Spinal cord (tissue), 10 donors: Measurements from ENCODE around the gene SLC37A2. TPM values are rescaled to one million over a fixed set of nuclear protein-coding genes. Genes with fewer than 3 reads are reported as not detected.
A peak's percentile ranks its signal among the peaks of the same experiment; 100 is the strongest.

Experiments
- DNase-seq, 6 donors: peaks; one replicate each; pipeline versions ENCODE4 v3.0.0 to v3.0.0-alpha.2; 2013 to 2015; ENCODE audit warnings: low spot score in 6 of 6, low read depth in 4 of 6
- H3K27ac ChIP-seq: one replicate; pipeline ENCODE4 v1.5.1; 2013; ENCODE audit warnings: low read depth, low read length, control low read depth
- H3K27me3 ChIP-seq: one replicate; pipeline ENCODE4 v1.6.1; 2013; ENCODE audit warnings: low read length; ENCODE audit not compliant: control insufficient read depth, insufficient read depth
- H3K36me3 ChIP-seq: one replicate; pipeline ENCODE4 v1.6.1; 2013; ENCODE audit warnings: low read length; ENCODE audit not compliant: control insufficient read depth, insufficient read depth
- H3K4me1 ChIP-seq: one replicate; pipeline ENCODE4 v1.6.1; 2013; ENCODE audit warnings: low read length; ENCODE audit not compliant: control insufficient read depth, insufficient read depth
- H3K4me3 ChIP-seq: one replicate; pipeline ENCODE4 v1.5.1; 2013; ENCODE audit warnings: low read depth, low read length, control low read depth
- H3K9me3 ChIP-seq: one replicate; pipeline ENCODE4 v1.6.1; 2013; ENCODE audit warnings: low read length; ENCODE audit not compliant: control insufficient read depth, insufficient read depth
- WGBS: methylation state at CpG from one replicate; pipeline ENCODE4 v1.1.5; 2013; ENCODE audit warnings: missing lambda C conversion rate; ENCODE audit not compliant: insufficient coverage; 5-methylcytosine and 5-hydroxymethylcytosine counted together
- polyA plus RNA-seq, 2 donors: library from polyadenylated mRNA; unstranded; fragments of 120-200 nt; gene quantifications; one replicate each; pipeline ENCODE4 v1.2.1, GENCODE V29; 2013; ENCODE audit not compliant: insufficient read length in 2 of 2
- total RNA-seq, 2 donors: library from RNA; depleted of rRNA in 1 of 2; stranded (reverse); fragments of 120-200 nt in 1 of 2; fragments of >200 nt in 1 of 2; gene quantifications; one replicate each; pipeline versions ENCODE4 v1.2.3 to v1.2.4, GENCODE V29; 2013 to 2014
- donor health status: healthy.

SLC37A2 gene
- total and polyA plus RNA-seq, 4 donors, result 4.5 to 5.7 (median 4.8) TPM

DNA sequence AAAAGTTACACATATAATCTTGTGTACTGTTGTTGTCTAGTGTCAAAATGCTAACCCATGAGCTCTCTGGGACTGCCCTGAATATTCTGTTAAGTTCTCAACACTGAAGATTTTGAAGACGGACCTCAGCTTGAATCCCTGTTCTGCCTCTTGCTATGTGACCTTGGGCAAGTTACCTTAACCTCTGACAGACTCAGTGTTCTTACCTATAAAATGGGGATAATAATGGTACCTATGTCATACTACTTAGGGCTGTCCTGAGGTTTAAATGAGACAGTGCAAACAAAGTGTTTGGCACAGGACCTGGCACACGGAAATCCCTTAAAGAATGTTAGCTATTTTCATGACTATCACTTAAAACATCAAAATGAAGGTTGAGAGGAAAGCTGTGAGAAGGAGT lies 37.0 kb downstream of the SLC37A2 start:
- Histone ChIP-seq H3K36me3 (peaks cover 16% of the 10 kb centered on the region), H3K4me3 (no peak overlapping the region), H3K27ac (no peak overlapping the region), H3K9me3 (no peaks in the 10 kb centered on the region), H3K27me3 (no peaks in the 10 kb centered on the region), H3K4me1 (no peaks in the 10 kb centered on the region)
- no peak for DNase-seq
- WGBS, result 88% methylated on average over 1 of the region's 2 CpGs

DNA sequence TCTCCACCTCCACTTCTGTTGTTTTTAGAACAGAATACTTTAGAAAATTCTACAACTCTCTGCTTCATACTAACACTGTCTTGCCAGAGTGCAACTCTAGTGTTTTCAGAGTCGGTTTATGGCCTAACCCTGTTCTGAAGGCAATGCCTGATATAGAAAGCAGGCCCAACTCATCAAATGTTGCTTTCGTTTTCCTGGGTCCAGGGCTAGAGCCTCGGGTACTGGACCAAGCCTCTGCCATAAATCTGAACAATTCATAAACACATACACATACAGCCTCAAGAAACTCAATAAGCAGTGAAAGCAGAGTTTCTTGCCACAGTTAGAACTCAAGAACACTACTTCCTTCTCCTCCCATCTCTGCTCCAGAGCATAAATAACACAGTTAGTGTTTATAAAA lies 38.5 kb downstream of the SLC37A2 start:
- Histone ChIP-seq H3K36me3 (peaks cover 16% of the 10 kb centered on the region), H3K27me3 (no peaks in the 10 kb centered on the region), H3K9me3 (peaks cover 2% of the 10 kb centered on the region), H3K27ac (no peak overlapping the region), H3K4me1 (no peaks in the 10 kb centered on the region), H3K4me3 (no peak overlapping the region)
- WGBS, result 83% methylated on average over 3 of the region's 3 CpGs
- DNase-seq, result no peak

DNA sequence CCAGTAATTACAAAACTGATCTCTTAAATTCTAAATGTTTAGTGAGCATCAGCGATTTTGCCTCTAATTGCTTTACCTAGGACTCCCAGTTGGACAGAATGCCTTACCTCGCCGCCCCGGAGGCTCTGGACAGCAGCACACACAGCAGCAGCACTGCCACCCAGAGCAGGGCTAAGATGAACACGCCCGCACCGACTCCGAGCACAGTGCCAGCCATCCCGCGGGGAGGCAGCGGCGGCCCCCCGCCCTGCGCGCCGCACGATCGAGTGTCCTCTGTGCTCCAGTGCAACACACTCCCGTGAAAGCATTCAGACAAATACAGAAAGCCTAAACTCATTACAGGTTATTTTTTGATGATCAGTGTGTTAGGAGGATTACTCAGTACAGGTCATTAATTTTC lies 38.9 kb downstream of the SLC37A2 start:
- H3K36me3 ChIP-seq, result peaks cover 16% of the 10 kb centered on the region
- H3K27me3 ChIP-seq, result no peaks in the 10 kb centered on the region
- H3K27ac ChIP-seq, result no peak overlapping the region
- DNase-seq, result no peak
- no peaks in the 10 kb centered on the region for H3K4me1 ChIP-seq
- H3K4me3 ChIP-seq, result no peak overlapping the region
- 95% methylated on average over 13 of the region's 19 CpGs for WGBS
- H3K9me3 ChIP-seq, result peaks cover 4% of the 10 kb centered on the region

DNA sequence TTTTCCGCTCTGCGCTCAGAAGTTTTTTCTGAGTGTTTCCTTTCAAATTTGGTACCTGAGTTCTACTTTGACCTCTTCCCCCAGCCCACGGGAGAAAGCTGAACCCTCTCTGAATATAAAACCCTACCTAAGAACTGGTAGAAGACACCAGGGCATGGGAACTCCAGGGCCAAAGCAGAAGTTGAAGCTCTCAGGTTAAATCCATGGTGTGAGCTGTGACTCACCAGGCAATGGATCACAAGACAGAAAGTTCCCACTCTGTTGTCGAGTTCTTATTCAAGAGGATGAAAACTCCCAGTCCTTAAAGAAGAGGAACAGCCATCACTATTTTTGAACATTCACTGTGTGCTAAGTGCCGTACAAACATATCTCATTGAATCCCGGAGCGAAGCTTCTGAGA lies 39.4 kb downstream of the SLC37A2 start:
- Histone ChIP-seq H3K27ac (no peak overlapping the region), H3K4me1 (no peaks in the 10 kb centered on the region), H3K4me3 (no peak overlapping the region), H3K36me3 (peaks cover 16% of the 10 kb centered on the region), H3K27me3 (no peaks in the 10 kb centered on the region), H3K9me3 (peaks cover 4% of the 10 kb centered on the region)
- WGBS, result 100% methylated on average over 1 of the region's 7 CpGs
- no peak for DNase-seq

DNA sequence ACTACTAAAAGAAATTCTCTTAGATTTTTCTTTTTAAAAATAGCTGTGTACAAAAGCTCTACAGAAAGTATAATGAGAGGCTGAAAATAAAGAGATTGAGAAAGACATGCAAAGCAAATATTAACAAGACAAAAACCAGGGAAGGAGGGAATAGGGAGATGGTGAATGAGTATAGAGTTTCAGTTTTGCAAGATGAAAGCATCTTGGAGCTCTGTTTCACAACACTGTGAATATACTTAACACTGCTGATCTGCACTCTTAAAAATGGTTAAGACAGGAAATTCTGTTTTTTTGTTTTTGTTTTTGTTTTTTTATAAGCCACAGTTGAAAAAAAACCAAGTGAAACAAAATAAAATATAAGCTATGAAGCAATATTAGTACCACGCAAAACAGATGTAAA lies 42.8 kb downstream of the SLC37A2 start:
- H3K4me3 ChIP-seq, result no peak overlapping the region
- H3K27ac ChIP-seq, result no peak overlapping the region
- no CpG with 5 or more reads among the region's 1 CpG for WGBS
- peaks cover 8% of the 10 kb centered on the region for H3K36me3 ChIP-seq
- no peak for DNase-seq
- no peaks in the 10 kb centered on the region for H3K4me1 ChIP-seq
- no peaks in the 10 kb centered on the region for H3K27me3 ChIP-seq
- peaks cover 4% of the 10 kb centered on the region for H3K9me3 ChIP-seq

DNA sequence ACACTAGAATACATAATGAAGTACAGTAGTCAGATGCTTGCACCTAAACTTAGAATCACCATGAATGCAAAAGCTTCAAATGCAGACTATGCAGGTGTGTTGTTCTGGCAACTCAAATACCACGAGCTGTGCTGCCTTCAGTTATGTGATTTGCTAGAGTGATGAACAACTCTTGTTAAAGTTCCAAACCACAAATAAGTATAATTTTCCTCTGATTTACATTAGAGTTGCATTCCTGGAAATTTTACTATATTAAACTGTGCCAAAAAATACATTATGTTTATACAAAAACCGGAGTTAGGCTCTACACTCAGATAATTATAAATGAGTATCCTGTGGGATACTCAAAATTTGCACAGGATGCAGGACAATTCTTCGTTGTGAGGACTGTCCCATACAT lies 45.4 kb downstream of the SLC37A2 start:
- Histone ChIP-seq H3K4me1 (peaks cover 7% of the 10 kb centered on the region), H3K36me3 (no peaks in the 10 kb centered on the region), H3K27ac (no peak overlapping the region)

DNA sequence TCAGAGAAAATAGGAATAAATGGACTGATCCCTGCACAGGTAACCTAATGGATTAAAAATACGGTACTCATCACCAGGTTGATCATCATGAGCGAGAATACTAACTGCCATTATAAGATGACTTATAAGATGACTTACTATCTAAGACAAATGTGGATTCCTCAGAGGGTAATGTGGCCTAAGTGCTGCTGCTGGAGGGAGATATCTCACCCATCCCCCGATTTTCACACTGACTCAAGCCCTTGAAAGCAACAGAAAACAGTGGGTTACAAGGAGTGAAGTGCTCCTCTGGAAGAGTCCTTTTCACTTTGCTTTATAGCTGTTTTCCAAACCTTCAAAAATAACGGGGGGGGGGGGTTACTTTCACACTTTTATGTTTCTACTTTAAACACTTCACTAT lies 47.4 kb downstream of the SLC37A2 start:
- DNase-seq, result no peak
- Histone ChIP-seq H3K36me3 (no peaks in the 10 kb centered on the region), H3K4me1 (peaks cover 7% of the 10 kb centered on the region), H3K9me3 (peaks cover 4% of the 10 kb centered on the region), H3K27ac (peak overlapping the region; percentile 91), H3K4me3 (peak overlapping the region; percentile 98), H3K27me3 (no peaks in the 10 kb centered on the region)
- WGBS, result no CpG with 5 or more reads among the region's 4 CpGs

More for the DNA sequence above, 45.4 kb downstream of the SLC37A2 start:
- no peak overlapping the region for H3K4me3 ChIP-seq
- WGBS, result 100% methylated on average over 1 of the region's 3 CpGs
- H3K9me3 ChIP-seq, result peaks cover 4% of the 10 kb centered on the region
- no peaks in the 10 kb centered on the region for H3K27me3 ChIP-seq
- peak in 1 of 6 donors; percentile 36 for DNase-seq

DNA sequence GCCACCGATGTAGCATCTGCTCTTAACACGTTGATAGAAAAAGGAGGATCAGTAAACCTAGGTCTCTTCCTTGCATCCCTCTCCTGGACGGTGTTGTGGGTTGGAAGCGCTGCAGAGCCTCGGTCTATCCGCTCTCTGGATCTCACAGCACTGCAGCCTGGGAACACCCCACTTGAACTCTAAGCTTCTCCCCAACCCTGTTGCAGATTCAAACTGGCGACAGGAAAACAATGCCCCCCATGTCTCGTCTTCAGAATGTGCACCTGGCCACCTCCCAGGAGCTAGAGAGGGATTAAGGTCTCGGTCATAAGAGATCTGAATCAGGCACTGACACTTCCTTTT lies 47.9 kb downstream of the SLC37A2 start:
- H3K9me3 ChIP-seq, result peaks cover 4% of the 10 kb centered on the region
- no peaks in the 10 kb centered on the region for H3K36me3 ChIP-seq
- 0% methylated on average over 8 of the region's 9 CpGs for WGBS
- no peaks in the 10 kb centered on the region for H3K27me3 ChIP-seq
- H3K4me3 ChIP-seq, result peak overlapping the region; percentile 98
- peak overlapping the region; percentile 91 for H3K27ac ChIP-seq
- peak in 1 of 6 donors; percentile 31 for DNase-seq
- H3K4me1 ChIP-seq, result peaks cover 7% of the 10 kb centered on the region

DNA sequence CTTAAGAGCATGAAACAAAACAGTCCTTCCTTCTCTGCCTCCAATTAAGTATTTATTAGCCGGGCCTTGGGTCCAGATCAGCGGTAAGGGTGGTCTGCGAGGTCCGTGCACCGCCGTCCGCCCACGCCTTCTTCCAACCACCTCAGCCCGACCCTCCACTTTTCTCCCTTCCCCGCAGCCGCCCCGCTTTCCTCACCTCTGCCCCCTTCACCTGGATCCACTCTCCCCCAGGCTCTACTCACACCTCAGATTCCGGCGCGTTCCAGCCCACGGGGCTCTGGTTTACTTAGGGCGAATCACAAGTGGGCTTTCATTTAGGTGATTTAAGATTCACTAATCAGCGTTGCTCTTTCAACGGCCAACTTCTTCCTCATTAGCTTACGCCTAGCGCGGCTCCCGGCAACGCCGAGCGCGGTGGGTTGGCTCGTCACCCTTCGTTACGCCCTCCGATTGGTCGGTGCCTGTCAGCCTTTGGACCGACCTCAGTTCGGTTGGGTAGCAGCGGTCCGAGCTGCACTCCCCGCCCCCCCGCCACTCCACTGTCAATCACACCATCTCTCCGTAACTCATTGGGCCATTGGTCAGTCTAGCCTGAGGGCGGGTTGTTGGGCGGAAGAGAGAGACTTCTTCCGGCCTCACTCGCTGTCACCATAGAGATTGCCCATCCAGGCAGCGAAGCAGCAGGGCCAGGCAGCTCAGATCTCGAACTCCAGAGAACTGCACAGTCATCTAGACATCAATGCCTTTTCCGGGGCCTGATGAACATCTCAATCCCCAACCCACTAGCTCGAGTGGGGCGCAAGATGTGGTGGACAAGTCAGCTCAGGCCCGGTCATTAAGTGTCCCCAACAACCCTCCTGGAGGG lies 48.5 kb downstream of the SLC37A2 start, which contains the start of gene TMEM218:
TSS of gene TMEM218 (minus strand) at position 284 of the 865 bp plus-strand sequence. CDS start 9,385 bp downstream, outside the sequence.
- peak; percentile 96 to 100 (median 98) for DNase-seq
- peaks cover 2% of the 10 kb centered on the region for H3K9me3 ChIP-seq
- H3K27me3 ChIP-seq, result no peaks in the 10 kb centered on the region
- peak within 1 kb of the TSS; percentile 91 for H3K27ac ChIP-seq
- no peaks in the 10 kb centered on the region for H3K36me3 ChIP-seq
- peak within 1 kb of the TSS; percentile 98 for H3K4me3 ChIP-seq
- H3K4me1 ChIP-seq, result peaks cover 7% of the 10 kb centered on the region
- WGBS, result 3% methylated on average over 37 of the region's 49 CpGs

DNA sequence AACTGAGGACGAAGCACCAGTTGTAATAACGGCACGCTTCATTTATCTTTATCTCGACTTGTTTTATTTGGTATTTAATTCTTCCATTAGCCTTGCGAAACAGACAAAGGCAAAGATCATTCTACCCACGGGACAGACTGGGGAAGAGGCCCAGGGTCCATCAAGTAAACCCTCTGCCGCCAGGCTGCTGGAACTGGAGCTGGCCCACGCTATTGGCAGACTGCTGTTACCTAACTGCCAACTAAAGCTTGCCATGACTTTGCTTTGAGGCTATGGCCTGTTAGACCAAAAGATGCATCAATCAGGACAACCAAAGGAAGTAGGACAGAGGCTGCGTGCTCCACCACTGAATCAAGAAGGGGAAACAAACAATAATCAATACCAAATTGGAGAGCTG lies 49.1 kb downstream of the SLC37A2 start:
- Histone ChIP-seq H3K9me3 (no peaks in the 10 kb centered on the region), H3K27me3 (no peaks in the 10 kb centered on the region), H3K36me3 (no peaks in the 10 kb centered on the region), H3K4me3 (peak overlapping the region; percentile 98), H3K27ac (peak overlapping the region; percentile 83), H3K4me1 (peaks cover 7% of the 10 kb centered on the region)
- DNase-seq, result peak in 1 of 6 donors; percentile 23
- WGBS, result 62% methylated on average over 5 of the region's 9 CpGs
